ENCODE measurements around the gene EPOP.

- TF ChIP-seq CTCF (conservative IDR thresholded peaks at IDR 0.05; ENCODE audit: low read length) = no peak
- TF ChIP-seq EZH2phosphoT487 (IDR thresholded peaks at IDR 0.05; ENCODE audit: borderline replicate concordance) = no peak
Measured at GRCh38 chr17:38673707-38674013, 1.1 kb downstream of the EPOP start.

All from Loucy (cell line).